ENCODE data around the gene GGNBP2. TPM values are rescaled to one million over a fixed set of nuclear protein-coding genes. Genes with fewer than 3 reads are reported as not detected.

The GGNBP2 gene
- total RNA-seq, 4 donors from 2014 or later = 90.5 to 124 (median 96.8) TPM

GRCh38 chr17:36594626-36595401, 50.1 kb downstream of the GGNBP2 start:
- Histone ChIP-seq H3K9me3 (no peaks in the 10 kb centered on the region), H3K27me3 (no peaks in the 10 kb centered on the region), H3K4me1 (peaks cover 2 to 70% (median 5%) of the 10 kb centered on the region in 4 donors), H3K27ac (peak overlapping the region in 3 of 4 donors; percentile 88 to 90 (median 89)), H3K4me3 (peak overlapping the region in 2 of 4 donors; percentile 5 to 66), H3K36me3 (peaks cover 0 to 7% (median 0%) of the 10 kb centered on the region in 3 donors)
- peak in 1 of 3 donors; percentile 70 for DNase-seq
- TF ChIP-seq CTCF (IDR thresholded peaks at IDR 0.05) (no peak), POLR2A (IDR thresholded peaks at IDR 0.05) (peak; percentile 11 to 24)

GRCh38 chr17:36597226-36597625, 52.5 kb downstream of the GGNBP2 start:
- Histone ChIP-seq H3K27me3 (no peaks in the 10 kb centered on the region), H3K36me3 (peaks cover 0 to 7% (median 0%) of the 10 kb centered on the region in 3 donors), H3K4me1 (peaks cover 2 to 75% (median 10%) of the 10 kb centered on the region in 4 donors), H3K27ac (peak overlapping the region in 3 of 4 donors; percentile 59 to 83 (median 83)), H3K4me3 (no peak overlapping the region), H3K9me3 (no peaks in the 10 kb centered on the region)
- peak in 2 of 3 donors; percentile 83 to 86 for DNase-seq
- TF ChIP-seq POLR2A (IDR thresholded peaks at IDR 0.05) (peak; percentile 29 to 81), CTCF (IDR thresholded peaks at IDR 0.05) (no peak)

GRCh38 chr17:36597866-36598777, 53.4 kb downstream of the GGNBP2 start:
- peak overlapping the region in 3 of 4 donors; percentile 59 to 83 (median 83) for H3K27ac ChIP-seq

GRCh38 chr17:36598951-36599401, 54.3 kb downstream of the GGNBP2 start:
- Histone ChIP-seq H3K4me3 (peak overlapping the region in 1 of 4 donors; percentile 18), H3K27ac (peak overlapping the region in 3 of 4 donors; percentile 59 to 83 (median 83)), H3K27me3 (no peaks in the 10 kb centered on the region), H3K36me3 (peaks cover 0 to 7% (median 0%) of the 10 kb centered on the region in 3 donors), H3K4me1 (peaks cover 2 to 73% (median 11%) of the 10 kb centered on the region in 4 donors), H3K9me3 (no peaks in the 10 kb centered on the region)
- TF ChIP-seq CTCF (IDR thresholded peaks at IDR 0.05) (no peak), POLR2A (IDR thresholded peaks at IDR 0.05) (peak; percentile 68 to 85)
- peak in 2 of 3 donors; percentile 84 to 85 for DNase-seq

More at GRCh38 chr17:36597866-36598777, 53.4 kb downstream of the GGNBP2 start:
- peak in 1 of 3 donors; percentile 37 for DNase-seq
- H3K4me1 ChIP-seq = peaks cover 2 to 78% (median 11%) of the 10 kb centered on the region in 4 donors
- peak overlapping the region in 1 of 4 donors; percentile 18 for H3K4me3 ChIP-seq
- H3K27me3 ChIP-seq = no peaks in the 10 kb centered on the region
- TF ChIP-seq POLR2A (IDR thresholded peaks at IDR 0.05) = no peak
- no peak for TF ChIP-seq CTCF (IDR thresholded peaks at IDR 0.05)
- H3K36me3 ChIP-seq = peaks cover 0 to 7% (median 0%) of the 10 kb centered on the region in 3 donors
- no peaks in the 10 kb centered on the region for H3K9me3 ChIP-seq
